Measurements from ENCODE around the gene DYNC2H1. TPM values are rescaled to one million over a fixed set of nuclear protein-coding genes. Genes with fewer than 3 reads are reported as not detected.

The DYNC2H1 gene
- total and polyA plus RNA-seq, 4 donors, result 0.77 to 3.3 (median 2.1) TPM

DNA sequence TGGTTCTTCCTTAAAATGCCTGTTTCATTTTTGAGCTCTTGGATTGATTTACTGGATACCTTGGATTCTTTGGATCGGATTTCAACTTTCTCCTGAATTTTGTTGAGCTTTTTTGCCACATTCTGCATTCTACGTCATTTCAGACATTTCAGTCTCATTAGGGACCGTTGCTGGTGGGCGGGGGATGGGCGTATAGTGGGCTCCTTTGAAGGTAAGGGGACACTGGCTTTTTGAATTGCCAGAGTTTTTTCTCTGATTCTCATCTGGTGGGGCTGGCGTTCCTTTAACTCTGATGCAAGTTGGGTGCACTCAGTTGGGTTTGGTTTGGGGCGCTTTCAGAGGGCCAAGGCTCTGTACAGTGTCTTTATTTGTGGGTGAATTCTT, 216.5 kb downstream of the DYNC2H1 start:
- TF ChIP-seq GABPA (IDR thresholded peaks at IDR 0.05 in 1 of 2, conservative IDR thresholded peaks at IDR 0.05 in 1 of 2) (no peak), MAX (IDR thresholded peaks at IDR 0.05) (no peak), FOXA1 (IDR thresholded peaks at IDR 0.05) (no peak), JUND (IDR thresholded peaks at IDR 0.05) (no peak), EGR1 (IDR thresholded peaks at IDR 0.05; ENCODE audit: low read depth in 2 of 2) (no peak), YY1 (IDR thresholded peaks at IDR 0.05) (no peak), HNF4G (IDR thresholded peaks at IDR 0.05) (no peak), RAD21 (IDR thresholded peaks at IDR 0.05) (no peak), NR2F2 (IDR thresholded peaks at IDR 0.05) (no peak), FOXA2 (IDR thresholded peaks at IDR 0.05) (no peak), RXRA (IDR thresholded peaks at IDR 0.05) (no peak), ZBTB33 (IDR thresholded peaks at IDR 0.05) (no peak), SP1 (IDR thresholded peaks at IDR 0.05) (no peak), HNF4A (conservative IDR thresholded peaks at IDR 0.05) (no peak), TAF1 (conservative IDR thresholded peaks at IDR 0.05) (no peak)
- TF ChIP-seq, protein P1, sequence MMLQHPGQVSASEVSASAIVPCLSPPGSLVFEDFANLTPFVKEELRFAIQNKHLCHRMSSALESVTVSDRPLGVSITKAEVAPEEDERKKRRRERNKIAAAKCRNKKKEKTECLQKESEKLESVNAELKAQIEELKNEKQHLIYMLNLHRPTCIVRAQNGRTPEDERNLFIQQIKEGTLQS (IDR thresholded peaks at IDR 0.05), result no peak
- TF ChIP-seq, protein P2, sequence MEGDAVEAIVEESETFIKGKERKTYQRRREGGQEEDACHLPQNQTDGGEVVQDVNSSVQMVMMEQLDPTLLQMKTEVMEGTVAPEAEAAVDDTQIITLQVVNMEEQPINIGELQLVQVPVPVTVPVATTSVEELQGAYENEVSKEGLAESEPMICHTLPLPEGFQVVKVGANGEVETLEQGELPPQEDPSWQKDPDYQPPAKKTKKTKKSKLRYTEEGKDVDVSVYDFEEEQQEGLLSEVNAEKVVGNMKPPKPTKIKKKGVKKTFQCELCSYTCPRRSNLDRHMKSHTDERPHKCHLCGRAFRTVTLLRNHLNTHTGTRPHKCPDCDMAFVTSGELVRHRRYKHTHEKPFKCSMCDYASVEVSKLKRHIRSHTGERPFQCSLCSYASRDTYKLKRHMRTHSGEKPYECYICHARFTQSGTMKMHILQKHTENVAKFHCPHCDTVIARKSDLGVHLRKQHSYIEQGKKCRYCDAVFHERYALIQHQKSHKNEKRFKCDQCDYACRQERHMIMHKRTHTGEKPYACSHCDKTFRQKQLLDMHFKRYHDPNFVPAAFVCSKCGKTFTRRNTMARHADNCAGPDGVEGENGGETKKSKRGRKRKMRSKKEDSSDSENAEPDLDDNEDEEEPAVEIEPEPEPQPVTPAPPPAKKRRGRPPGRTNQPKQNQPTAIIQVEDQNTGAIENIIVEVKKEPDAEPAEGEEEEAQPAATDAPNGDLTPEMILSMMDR (IDR thresholded peaks at IDR 0.05; ENCODE audit: low read depth, low read length, missing input control), result no peak
- TF ChIP-seq, protein P3, sequence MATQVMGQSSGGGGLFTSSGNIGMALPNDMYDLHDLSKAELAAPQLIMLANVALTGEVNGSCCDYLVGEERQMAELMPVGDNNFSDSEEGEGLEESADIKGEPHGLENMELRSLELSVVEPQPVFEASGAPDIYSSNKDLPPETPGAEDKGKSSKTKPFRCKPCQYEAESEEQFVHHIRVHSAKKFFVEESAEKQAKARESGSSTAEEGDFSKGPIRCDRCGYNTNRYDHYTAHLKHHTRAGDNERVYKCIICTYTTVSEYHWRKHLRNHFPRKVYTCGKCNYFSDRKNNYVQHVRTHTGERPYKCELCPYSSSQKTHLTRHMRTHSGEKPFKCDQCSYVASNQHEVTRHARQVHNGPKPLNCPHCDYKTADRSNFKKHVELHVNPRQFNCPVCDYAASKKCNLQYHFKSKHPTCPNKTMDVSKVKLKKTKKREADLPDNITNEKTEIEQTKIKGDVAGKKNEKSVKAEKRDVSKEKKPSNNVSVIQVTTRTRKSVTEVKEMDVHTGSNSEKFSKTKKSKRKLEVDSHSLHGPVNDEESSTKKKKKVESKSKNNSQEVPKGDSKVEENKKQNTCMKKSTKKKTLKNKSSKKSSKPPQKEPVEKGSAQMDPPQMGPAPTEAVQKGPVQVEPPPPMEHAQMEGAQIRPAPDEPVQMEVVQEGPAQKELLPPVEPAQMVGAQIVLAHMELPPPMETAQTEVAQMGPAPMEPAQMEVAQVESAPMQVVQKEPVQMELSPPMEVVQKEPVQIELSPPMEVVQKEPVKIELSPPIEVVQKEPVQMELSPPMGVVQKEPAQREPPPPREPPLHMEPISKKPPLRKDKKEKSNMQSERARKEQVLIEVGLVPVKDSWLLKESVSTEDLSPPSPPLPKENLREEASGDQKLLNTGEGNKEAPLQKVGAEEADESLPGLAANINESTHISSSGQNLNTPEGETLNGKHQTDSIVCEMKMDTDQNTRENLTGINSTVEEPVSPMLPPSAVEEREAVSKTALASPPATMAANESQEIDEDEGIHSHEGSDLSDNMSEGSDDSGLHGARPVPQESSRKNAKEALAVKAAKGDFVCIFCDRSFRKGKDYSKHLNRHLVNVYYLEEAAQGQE (IDR thresholded peaks at IDR 0.05), result no peak
- whole genome bisulfite sequencing, result 52% methylated on average over 7 of the region's 7 CpGs
- no peaks in the 10 kb centered on the region for H3K4me1 ChIP-seq (ENCODE audit: control insufficient read depth in 4 of 4, insufficient read depth in 4 of 4, low read length in 3 of 4)
- no peak overlapping the region for H3K27ac ChIP-seq (ENCODE audit: low read depth in 1 of 2, low read length in 2 of 2)
- no peaks in the 10 kb centered on the region for H3K9me3 ChIP-seq (ENCODE audit: control insufficient read depth in 4 of 4, low read length in 3 of 4)
- no peak for DNase-seq (ENCODE audit: low spot score)
- no peaks in the 10 kb centered on the region for H3K27me3 ChIP-seq (ENCODE audit: control insufficient read depth in 4 of 4, insufficient read depth in 4 of 4, low read length in 3 of 4)
- H3K4me3 ChIP-seq (ENCODE audit: low read depth in 1 of 3, low read length in 3 of 3), result no peak overlapping the region
- H3K9ac ChIP-seq (ENCODE audit: low read depth in 1 of 2, low read length in 2 of 2), result no peak overlapping the region
- no peaks in the 10 kb centered on the region for H3K36me3 ChIP-seq (ENCODE audit: control insufficient read depth in 4 of 4, insufficient read depth in 3 of 4, low read depth in 1 of 4, low read length in 3 of 4)

Measured in liver (tissue), 9 donors.